Measurements from ENCODE around the gene PKHD1. TPM values are rescaled to one million over a fixed set of nuclear protein-coding genes. Genes with fewer than 3 reads are reported as not detected.

The PKHD1 gene
- polyA plus RNA-seq, 1 experiment = not detected

DNA sequence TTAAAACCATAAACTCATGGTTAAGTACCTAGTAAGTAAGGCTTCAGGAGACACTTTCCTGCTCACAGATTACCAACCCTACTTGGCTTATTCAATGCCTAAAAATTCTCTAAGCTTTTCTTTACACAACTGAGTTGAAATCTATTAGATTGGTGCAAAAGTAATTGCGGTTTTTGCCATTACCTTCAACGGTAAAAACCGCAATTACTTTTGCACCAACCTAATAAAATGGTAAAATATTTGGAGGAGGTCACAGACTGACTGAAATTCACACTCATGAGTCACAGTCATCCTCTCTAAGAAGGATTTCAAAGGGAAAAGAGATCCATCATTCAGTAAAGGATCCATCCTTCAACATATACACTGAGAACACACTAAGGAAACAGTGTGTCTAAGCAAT, 25.9 kb downstream of the PKHD1 start:
- Histone ChIP-seq H3K4me3 (ENCODE audit: low read depth, low read length) (no peak overlapping the region), H3K9me3 (ENCODE audit: control insufficient read depth, insufficient read depth, low read length) (no peaks in the 10 kb centered on the region), H3K27ac (ENCODE audit: low read depth, low read length) (no peak overlapping the region), H3K27me3 (ENCODE audit: control insufficient read depth, insufficient read depth, low read length) (no peaks in the 10 kb centered on the region)
- TF ChIP-seq, protein P1, sequence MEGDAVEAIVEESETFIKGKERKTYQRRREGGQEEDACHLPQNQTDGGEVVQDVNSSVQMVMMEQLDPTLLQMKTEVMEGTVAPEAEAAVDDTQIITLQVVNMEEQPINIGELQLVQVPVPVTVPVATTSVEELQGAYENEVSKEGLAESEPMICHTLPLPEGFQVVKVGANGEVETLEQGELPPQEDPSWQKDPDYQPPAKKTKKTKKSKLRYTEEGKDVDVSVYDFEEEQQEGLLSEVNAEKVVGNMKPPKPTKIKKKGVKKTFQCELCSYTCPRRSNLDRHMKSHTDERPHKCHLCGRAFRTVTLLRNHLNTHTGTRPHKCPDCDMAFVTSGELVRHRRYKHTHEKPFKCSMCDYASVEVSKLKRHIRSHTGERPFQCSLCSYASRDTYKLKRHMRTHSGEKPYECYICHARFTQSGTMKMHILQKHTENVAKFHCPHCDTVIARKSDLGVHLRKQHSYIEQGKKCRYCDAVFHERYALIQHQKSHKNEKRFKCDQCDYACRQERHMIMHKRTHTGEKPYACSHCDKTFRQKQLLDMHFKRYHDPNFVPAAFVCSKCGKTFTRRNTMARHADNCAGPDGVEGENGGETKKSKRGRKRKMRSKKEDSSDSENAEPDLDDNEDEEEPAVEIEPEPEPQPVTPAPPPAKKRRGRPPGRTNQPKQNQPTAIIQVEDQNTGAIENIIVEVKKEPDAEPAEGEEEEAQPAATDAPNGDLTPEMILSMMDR (IDR thresholded peaks at IDR 0.05; ENCODE audit: low read depth, low read length) = no peak
- CTCF ChIA-PET = interaction anchor here (0.8 to 5.5 kb wide), 4 partner anchors 12 to 202 kb away, joined by 3 to 50 read pairs (median 4); no protein-coding TSS in a partner anchor
- POLR2A ChIA-PET = no interaction called here
- DNase-seq (ENCODE audit: low read depth, low spot score) = no peak

GRCh38 chr6:52059821-52060220, 27.6 kb downstream of the PKHD1 start:
- Histone ChIP-seq H3K27ac (ENCODE audit: low read depth, low read length) (no peak overlapping the region), H3K9me3 (ENCODE audit: control insufficient read depth, insufficient read depth, low read length) (no peaks in the 10 kb centered on the region), H3K27me3 (ENCODE audit: control insufficient read depth, insufficient read depth, low read length) (no peaks in the 10 kb centered on the region), H3K4me3 (ENCODE audit: low read depth, low read length) (no peak overlapping the region)
- DNase-seq (ENCODE audit: low read depth, low spot score) = no peak
- TF ChIP-seq, protein P1 (IDR thresholded peaks at IDR 0.05; ENCODE audit: low read depth, low read length) = no peak
- ChIA-PET POLR2A (no interaction called here), CTCF (interaction anchor here (5.5 kb wide), 1 partner anchor 10 kb away, joined by 50 read pairs; no protein-coding TSS in a partner anchor)

DNA sequence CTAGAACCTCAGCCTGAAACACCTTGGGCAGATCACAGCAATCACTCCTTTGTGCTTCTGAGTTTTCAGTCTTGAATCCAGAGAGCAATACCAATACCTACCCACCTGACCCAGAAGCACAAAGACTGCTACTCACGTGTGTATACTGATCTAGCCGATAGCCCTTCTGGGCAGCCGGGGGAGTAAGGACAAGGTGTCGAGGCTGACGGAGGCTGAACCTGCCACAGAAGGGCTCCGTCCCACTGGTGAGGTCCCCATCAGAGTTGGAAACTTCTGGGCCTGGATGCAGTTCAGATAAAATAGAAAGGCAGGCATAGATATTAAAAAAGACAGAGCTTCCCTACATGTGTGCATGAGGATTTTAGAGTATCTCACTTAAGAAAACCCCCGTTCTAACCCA, 32.0 kb downstream of the PKHD1 start:
- Histone ChIP-seq H3K9me3 (ENCODE audit: control insufficient read depth, insufficient read depth, low read length) (no peaks in the 10 kb centered on the region), H3K27me3 (ENCODE audit: control insufficient read depth, insufficient read depth, low read length) (no peaks in the 10 kb centered on the region), H3K4me3 (ENCODE audit: low read depth, low read length) (no peak overlapping the region), H3K27ac (ENCODE audit: low read depth, low read length) (no peak overlapping the region)
- no peak for DNase-seq (ENCODE audit: low read depth, low spot score)
- TF ChIP-seq, protein P1 (IDR thresholded peaks at IDR 0.05; ENCODE audit: low read depth, low read length) = no peak
- ChIA-PET CTCF (no interaction called here), POLR2A (no interaction called here)

DNA sequence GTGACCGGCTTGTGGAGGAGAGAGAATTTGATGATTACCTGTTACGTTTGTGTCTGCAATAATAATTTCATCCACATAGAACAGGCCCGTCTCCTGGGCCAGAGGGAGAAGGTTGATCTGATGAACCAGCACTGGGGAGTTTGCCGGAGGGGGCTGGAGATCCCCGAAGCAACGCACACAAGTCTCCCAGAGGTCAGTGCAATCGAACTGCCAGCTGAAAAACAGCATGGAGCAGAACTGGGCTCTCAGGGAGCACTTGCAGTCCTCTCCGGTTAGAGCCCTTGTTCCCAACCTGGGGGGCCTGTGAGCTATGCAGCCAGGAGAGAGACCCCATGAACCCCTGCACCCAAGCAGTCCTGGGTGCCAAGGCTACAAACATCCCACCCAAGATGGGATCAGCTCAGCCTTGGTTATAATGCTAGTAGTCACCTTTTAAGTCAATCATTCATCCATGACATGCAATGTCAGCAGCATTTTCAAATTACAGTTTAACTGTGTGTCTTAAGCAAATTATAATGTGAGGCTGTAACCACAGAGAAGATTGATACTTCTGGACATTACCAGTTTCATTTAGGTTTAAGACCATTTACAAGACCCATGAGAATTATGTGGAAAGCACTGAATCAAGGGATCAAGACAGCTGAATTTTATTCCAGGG, 34.2 kb downstream of the PKHD1 start:
- POLR2A ChIA-PET = no interaction called here
- DNase-seq (ENCODE audit: low read depth, low spot score) = no peak
- no peaks in the 10 kb centered on the region for H3K9me3 ChIP-seq (ENCODE audit: control insufficient read depth, insufficient read depth, low read length)
- no peak overlapping the region for H3K27ac ChIP-seq (ENCODE audit: low read depth, low read length)
- TF ChIP-seq, protein P1 (IDR thresholded peaks at IDR 0.05; ENCODE audit: low read depth, low read length) = no peak
- CTCF ChIA-PET = interaction anchor here (0.7 kb wide), 1 partner anchor 18 kb away, joined by 3 read pairs; no protein-coding TSS in a partner anchor
- no peaks in the 10 kb centered on the region for H3K27me3 ChIP-seq (ENCODE audit: control insufficient read depth, insufficient read depth, low read length)
- H3K4me3 ChIP-seq (ENCODE audit: low read depth, low read length) = no peak overlapping the region

DNA sequence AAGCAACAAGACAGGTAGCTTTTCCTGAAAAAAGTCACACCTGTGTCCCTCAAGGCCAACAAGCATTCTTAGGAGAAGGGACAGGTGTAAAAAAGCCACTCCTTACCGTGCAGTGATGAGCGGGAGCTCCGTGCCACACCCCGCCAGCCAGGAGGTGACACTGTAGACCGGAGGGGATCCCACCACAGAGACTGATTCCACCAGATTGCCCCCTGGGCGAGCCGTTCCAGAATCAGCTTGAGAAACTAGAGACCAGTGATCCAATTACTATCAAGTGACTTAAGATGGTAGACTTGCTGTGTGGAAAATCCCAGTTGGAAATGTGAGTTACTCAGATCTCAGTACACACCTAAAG, 37.4 kb downstream of the PKHD1 start:
- POLR2A ChIA-PET = no interaction called here
- CTCF ChIA-PET = interaction anchor here (0.6 to 4.2 kb wide), 27 partner anchors 9 to 1238 kb away, joined by 3 to 50 read pairs (median 4); no protein-coding TSS in a partner anchor

More for the DNA sequence above, 37.4 kb downstream of the PKHD1 start:
- no peaks in the 10 kb centered on the region for H3K27me3 ChIP-seq (ENCODE audit: control insufficient read depth, insufficient read depth, low read length)
- H3K9me3 ChIP-seq (ENCODE audit: control insufficient read depth, insufficient read depth, low read length) = no peaks in the 10 kb centered on the region
- TF ChIP-seq, protein P1 (IDR thresholded peaks at IDR 0.05; ENCODE audit: low read depth, low read length) = no peak
- no peak for DNase-seq (ENCODE audit: low read depth, low spot score)
- H3K4me3 ChIP-seq (ENCODE audit: low read depth, low read length) = no peak overlapping the region
- H3K27ac ChIP-seq (ENCODE audit: low read depth, low read length) = no peak overlapping the region
